H9 (cell line): Measurements from ENCODE around the gene MEI4. TPM values are rescaled to one million over a fixed set of nuclear protein-coding genes. Genes with fewer than 3 reads are reported as not detected.

Experiments used
- DNase-seq: peaks from one replicate; pipeline ENCODE4 v3.0.0-alpha.2; 2017
- H2AFZ ChIP-seq: one replicate; pipeline ENCODE4 v1.6.1; 2013; ENCODE audit warnings: mild to moderate bottlenecking, low read length, control low read depth, moderate library complexity
- H2AK5ac ChIP-seq: 2 replicates; pipeline ENCODE4 v1.6.1; 2013; ENCODE audit warnings: low read length, control low read depth, mixed read lengths; ENCODE audit not compliant: insufficient read length
- H2BK120ac ChIP-seq: one replicate; pipeline ENCODE4 v1.6.1; 2013; ENCODE audit warnings: low read depth, mild to moderate bottlenecking, low read length, control low read depth, inconsistent platforms; ENCODE audit not compliant: poor library complexity, severe bottlenecking
- H2BK12ac ChIP-seq: 2 replicates; pipeline ENCODE4 v1.6.1; 2013; ENCODE audit warnings: low read length, control low read depth, mixed read lengths, low read depth; ENCODE audit not compliant: insufficient read length
- H2BK15ac ChIP-seq: 2 replicates; pipeline ENCODE4 v1.6.1; 2013; ENCODE audit warnings: low read depth, low read length, control low read depth
- H2BK20ac ChIP-seq: one replicate; pipeline ENCODE4 v1.6.1; 2013; ENCODE audit warnings: low read depth, mild to moderate bottlenecking, low read length, control low read depth, inconsistent platforms; ENCODE audit not compliant: poor library complexity, severe bottlenecking
- H2BK5ac ChIP-seq: 2 replicates; pipeline ENCODE4 v1.6.1; 2013; ENCODE audit warnings: low read length, control low read depth, mixed read lengths; ENCODE audit not compliant: insufficient read length
- H3K14ac ChIP-seq: 2 replicates; pipeline ENCODE4 v1.6.1; 2013; ENCODE audit warnings: low read length, control low read depth; ENCODE audit not compliant: insufficient read depth
- H3K18ac ChIP-seq: 2 replicates; pipeline ENCODE4 v1.6.1; 2013; ENCODE audit warnings: low read depth, mild to moderate bottlenecking, mixed read lengths, low read length, control low read depth; ENCODE audit not compliant: insufficient read length
- H3K23ac ChIP-seq: 2 replicates; pipeline ENCODE4 v1.6.1; 2013; ENCODE audit warnings: low read length, control low read depth, mixed read lengths, low read depth; ENCODE audit not compliant: insufficient read length
- H3K23me2 ChIP-seq: 2 replicates; pipeline ENCODE4 v1.6.1; 2013; ENCODE audit warnings: low read depth, mild to moderate bottlenecking, mixed read lengths, low read length, control low read depth; ENCODE audit not compliant: insufficient read length, poor library complexity, severe bottlenecking
- H3K27ac ChIP-seq: 2 replicates; pipeline ENCODE4 v1.5.1; 2013; ENCODE audit warnings: low read length, control low read depth, mixed read lengths, low read depth; ENCODE audit not compliant: insufficient read length
- H3K27me3 ChIP-seq: 2 replicates; pipeline ENCODE4 v1.6.1; 2013; ENCODE audit warnings: low read length, control low read depth, inconsistent platforms; ENCODE audit not compliant: insufficient read depth
- H3K4ac ChIP-seq: 2 replicates; pipeline ENCODE4 v1.6.1; 2013; ENCODE audit warnings: low read depth, mild to moderate bottlenecking, control low read depth, inconsistent platforms, low read length, moderate library complexity
- H3K4me1 ChIP-seq: 2 replicates; pipeline ENCODE4 v1.6.1; 2013; ENCODE audit warnings: low read length, control low read depth, inconsistent platforms; ENCODE audit not compliant: insufficient read depth
- H3K4me2 ChIP-seq: 2 replicates; pipeline ENCODE4 v1.6.1; 2013; ENCODE audit warnings: low read length, control low read depth, mixed read lengths; ENCODE audit not compliant: insufficient read length, insufficient read depth
- H3K56ac ChIP-seq: 2 replicates; pipeline ENCODE4 v1.6.1; 2013; ENCODE audit warnings: low read depth, mild to moderate bottlenecking, mixed read lengths, low read length, control low read depth; ENCODE audit not compliant: insufficient read length
- H3K79me1 ChIP-seq: 2 replicates; pipeline ENCODE4 v1.6.1; 2013; ENCODE audit warnings: low read depth, mild to moderate bottlenecking, moderate library complexity, low read length, control low read depth, inconsistent platforms; ENCODE audit not compliant: insufficient read depth, poor library complexity, severe bottlenecking
- H3K79me2 ChIP-seq: 2 replicates; pipeline ENCODE4 v1.6.1; 2013; ENCODE audit warnings: low read length, control low read depth, inconsistent platforms; ENCODE audit not compliant: insufficient read depth
- H3K9ac ChIP-seq: 2 replicates; pipeline ENCODE4 v1.6.1; 2013; ENCODE audit warnings: low read length, control low read depth, mixed read lengths; ENCODE audit not compliant: insufficient read length; ENCODE audit errors: extremely low read depth
- H3K9me3 ChIP-seq: one replicate; pipeline ENCODE4 v1.6.1; 2013; ENCODE audit warnings: low read depth, low read length, inconsistent platforms; ENCODE audit not compliant: control insufficient read depth
- H3T11ph ChIP-seq: one replicate; pipeline ENCODE4 v1.6.1; 2013; ENCODE audit warnings: mild to moderate bottlenecking, low read length, control low read depth, inconsistent platforms
- H4K20me1 ChIP-seq: one replicate; pipeline ENCODE4 v1.6.1; 2013; ENCODE audit not compliant: control insufficient read depth, insufficient read length, insufficient read depth
- H4K5ac ChIP-seq: 2 replicates; pipeline ENCODE4 v1.6.1; 2013; ENCODE audit warnings: low read depth, mild to moderate bottlenecking, mixed read lengths, low read length, control low read depth; ENCODE audit not compliant: insufficient read length
- H4K8ac ChIP-seq: replicated peaks from 2 replicates; pipeline ENCODE4 v1.6.1; 2013; ENCODE audit warnings: low read length, control low read depth, mixed read lengths, low read depth; ENCODE audit not compliant: insufficient read length
- H4K91ac ChIP-seq: 2 replicates; pipeline ENCODE4 v1.6.1; 2013; ENCODE audit warnings: low read depth, mild to moderate bottlenecking, moderate library complexity, mixed read lengths, low read length, control low read depth; ENCODE audit not compliant: insufficient read length
- H3K27ac Mint-ChIP-seq, 3 experiments: 2 replicates in 2 of 3; 3 replicates in 1 of 3; pipeline ENCODE4 v1.8.0; 2020 to 2021; ENCODE audit warnings: mixed read lengths in 3 of 3, mild to moderate bottlenecking in 1 of 3, moderate library complexity in 1 of 3
- H3K27me3 Mint-ChIP-seq: 2 replicates; pipeline ENCODE4 v1.8.0; 2021; ENCODE audit warnings: low read depth, mild to moderate bottlenecking, moderate library complexity, mixed read lengths
- H3K36me3 Mint-ChIP-seq, 3 experiments: 2 replicates in 2 of 3; 3 replicates in 1 of 3; pipeline ENCODE4 v1.8.0; 2020 to 2021; ENCODE audit warnings: low read depth in 3 of 3, mixed read lengths in 3 of 3; ENCODE audit not compliant: insufficient read depth in 1 of 3
- H3K4me1 Mint-ChIP-seq, 2 experiments: 2 replicates each; pipeline ENCODE4 v1.8.0; 2020; ENCODE audit warnings: mixed read lengths in 2 of 2
- H3K4me3 Mint-ChIP-seq, 2 experiments: 2 replicates in 1 of 2; 3 replicates in 1 of 2; pipeline ENCODE4 v1.8.0; 2020 to 2021; ENCODE audit warnings: mild to moderate bottlenecking in 2 of 2, mixed read lengths in 2 of 2, moderate library complexity in 1 of 2
- H3K9me3 Mint-ChIP-seq, 2 experiments: 2 replicates in 1 of 2; 3 replicates in 1 of 2; pipeline ENCODE4 v1.8.0; 2020; ENCODE audit warnings: mild to moderate bottlenecking in 2 of 2, mixed read lengths in 2 of 2, moderate library complexity in 1 of 2
- CTCF ChIP-seq: fragments of 200-600 bp; sonication (generic); conservative IDR thresholded peaks from 3 replicates; pipeline ENCODE4 v1.8.0; 2021; ENCODE audit warnings: antibody characterized with exemption, mild to moderate bottlenecking
- WGBS: extraction: QIAGEN DNeasy Blood & Tissue Kit; methylation state at CpG from one replicate; pipeline ENCODE4 v1.1.7; 2013; ENCODE audit warnings: missing lambda C conversion rate, low lambda C conversion rate, mixed read lengths; ENCODE audit not compliant: insufficient read length; ENCODE audit errors: extremely low coverage; 5-methylcytosine and 5-hydroxymethylcytosine counted together
- total RNA-seq: library from RNA; stranded (reverse); gene quantifications from 2 replicates; pipeline ENCODE4 v1.2.1, GENCODE V29; 2021

MEI4 gene
- total RNA-seq, 1 experiment from 2014 or later, result 0.55 TPM

DNA sequence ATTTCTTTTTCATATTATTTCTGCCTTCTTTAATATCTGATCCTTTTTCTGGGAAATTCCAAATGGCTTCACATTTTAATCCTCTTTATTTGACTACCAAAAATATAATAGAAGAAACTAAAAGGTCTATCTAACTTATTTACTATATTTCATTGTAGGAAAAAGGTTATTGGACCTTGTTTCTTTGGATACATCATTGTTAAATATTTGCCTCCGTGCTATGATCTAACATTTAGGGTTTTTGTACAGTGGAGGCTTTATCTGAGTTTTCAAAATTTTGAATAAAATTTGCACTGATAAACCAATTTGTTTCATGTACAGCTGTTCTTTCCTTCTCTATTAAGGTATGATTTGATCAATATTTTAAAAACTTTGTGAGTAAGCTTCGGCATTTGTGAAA, 109.5 kb downstream of the MEI4 start:
- H3K23ac ChIP-seq, result no peak overlapping the region
- no peaks in the 10 kb centered on the region for H3K9me3 Mint-ChIP-seq
- no peak for DNase-seq
- no peak overlapping the region for H4K5ac ChIP-seq
- no peaks in the 10 kb centered on the region for H3K27me3 Mint-ChIP-seq
- no peak overlapping the region for H4K8ac ChIP-seq
- no peaks in the 10 kb centered on the region for H3K36me3 Mint-ChIP-seq
- no peak overlapping the region for H3K18ac ChIP-seq
- H2BK15ac ChIP-seq, result no peak overlapping the region
- H3K23me2 ChIP-seq, result no peaks in the 10 kb centered on the region
- H3K14ac ChIP-seq, result no peak overlapping the region
- H3K79me1 ChIP-seq, result no peaks in the 10 kb centered on the region
- H3K27ac Mint-ChIP-seq, result no peak overlapping the region
- WGBS, result no CpG with 5 or more reads among the region's 2 CpGs
- H2BK20ac ChIP-seq, result no peak overlapping the region
- H3T11ph ChIP-seq, result no peak overlapping the region
- no peak overlapping the region for H2BK120ac ChIP-seq
- no peak overlapping the region for H3K9ac ChIP-seq
- H4K91ac ChIP-seq, result no peak overlapping the region
- H3K27ac ChIP-seq, result no peak overlapping the region
- no peak overlapping the region for H3K4me3 Mint-ChIP-seq
- no peaks in the 10 kb centered on the region for H3K9me3 ChIP-seq
- no peaks in the 10 kb centered on the region for H3K4me1 ChIP-seq
- no peak for TF ChIP-seq CTCF
- H2AK5ac ChIP-seq, result no peak overlapping the region
- no peak overlapping the region for H2AFZ ChIP-seq
- H2BK12ac ChIP-seq, result no peak overlapping the region
- no peaks in the 10 kb centered on the region for H3K27me3 ChIP-seq
- H2BK5ac ChIP-seq, result no peak overlapping the region
- no peak overlapping the region for H3K4me2 ChIP-seq
- H4K20me1 ChIP-seq, result no peaks in the 10 kb centered on the region
- no peak overlapping the region for H3K4ac ChIP-seq
- no peaks in the 10 kb centered on the region for H3K4me1 Mint-ChIP-seq
- no peaks in the 10 kb centered on the region for H3K79me2 ChIP-seq
- H3K56ac ChIP-seq, result no peak overlapping the region
